Neural progenitor cell (in vitro differentiated cells): ENCODE data around the gene AP1B1.

ENCODE experiments used
- CTCF ChIP-seq: fragments of 200-600 bp; sonication (generic); IDR thresholded peaks from 2 replicates; pipeline ENCODE4 v1.5.1; 2017; ENCODE audit warnings: antibody characterized with exemption, mild to moderate bottlenecking
- EZH2 ChIP-seq: fragments of 200-600 bp; sonication (generic); IDR thresholded peaks from 2 replicates; pipeline ENCODE4 v1.6.1; 2017; ENCODE audit warnings: antibody characterized with exemption, mild to moderate bottlenecking, moderate library complexity
- EZH2phosphoT487 ChIP-seq: fragments of 200-600 bp; sonication (generic); IDR thresholded peaks from 2 replicates; pipeline ENCODE4 v1.6.1; 2017; ENCODE audit warnings: antibody characterized with exemption

GRCh38 chr22:29308148-29308790 lies 80.1 kb downstream of the AP1B1 start:
- TF ChIP-seq CTCF: no peak
- TF ChIP-seq EZH2: no peak
- no peak for TF ChIP-seq EZH2phosphoT487
